CD4-positive, alpha-beta T cell (primary cell): Measurements from ENCODE around the gene ADCY2. TPM values are rescaled to one million over a fixed set of nuclear protein-coding genes. Genes with fewer than 3 reads are reported as not detected.

Experiments used
- ATAC-seq: fragments of 200-7000 bp; cut with Tn5 transposase; one replicate; pipeline ENCODE4 v1.10.0; 2022; ENCODE audit warnings: mild to moderate bottlenecking; ENCODE audit not compliant: poor library complexity
- CTCF ChIA-PET: fragments of 350-600 bp; sonication (Branson Sonifier 250); formaldehyde crosslinking; loops from one replicate; lab custom pipeline; 2021; ENCODE audit warnings: antibody characterized with exemption, inconsistent platforms; lab: Charles Lee
- POLR2A ChIA-PET: fragments of 350-600 bp; sonication (Branson Sonifier 250); formaldehyde crosslinking; loops from one replicate; lab custom pipeline; 2021; ENCODE audit warnings: antibody characterized with exemption, inconsistent platforms; lab: Charles Lee
- DNase-seq, 14 experiments: peaks; one replicate each; pipeline ENCODE4 v3.0.0-alpha.2; 2013 to 2020; ENCODE audit warnings: mixed read lengths in 2 of 14
- H3K27ac ChIP-seq, 2 donors: one replicate each; pipeline versions ENCODE4 v1.5.1 to v1.7.0; 2013; ENCODE audit warnings: low read length in 2 of 2, low read depth in 1 of 2, mild to moderate bottlenecking in 1 of 2
- H3K27me3 ChIP-seq, 2 experiments: 1 replicate in 1 of 2; 2 replicates in 1 of 2; pipeline versions ENCODE4 v1.6.1 to v1.7.0; 2013; ENCODE audit warnings: low read length in 2 of 2, control low read depth in 1 of 2, mild to moderate bottlenecking in 1 of 2, moderate library complexity in 1 of 2; ENCODE audit not compliant: insufficient read depth in 2 of 2, control insufficient read depth in 1 of 2
- H3K36me3 ChIP-seq: one replicate; pipeline ENCODE4 v1.6.1; 2013; ENCODE audit warnings: low read length, control low read depth; ENCODE audit not compliant: insufficient read depth
- H3K4me1 ChIP-seq: one replicate; pipeline ENCODE4 v1.6.1; 2013; ENCODE audit warnings: low read length, control low read depth; ENCODE audit not compliant: insufficient read depth
- H3K4me3 ChIP-seq: one replicate; pipeline ENCODE4 v1.5.1; 2013; ENCODE audit warnings: mild to moderate bottlenecking, low read length, moderate library complexity
- H3K9me3 ChIP-seq, 2 experiments: 1 replicate in 1 of 2; 2 replicates in 1 of 2; pipeline versions ENCODE4 v1.6.1 to v1.7.0; 2013; ENCODE audit warnings: low read length in 2 of 2, mild to moderate bottlenecking in 2 of 2, control low read depth in 1 of 2, moderate library complexity in 1 of 2; ENCODE audit not compliant: control insufficient read depth in 1 of 2, insufficient read depth in 1 of 2
- H3K27ac Mint-ChIP-seq: one replicate; pipeline ENCODE4 v1.8.0; 2020; ENCODE audit warnings: mixed read lengths
- H3K27me3 Mint-ChIP-seq: one replicate; pipeline ENCODE4 v1.8.0; 2021; ENCODE audit warnings: mixed read lengths
- H3K36me3 Mint-ChIP-seq: one replicate; pipeline ENCODE4 v1.8.0; 2021; ENCODE audit warnings: low read depth, mixed read lengths
- H3K4me1 Mint-ChIP-seq: one replicate; pipeline ENCODE4 v1.8.0; 2021; ENCODE audit warnings: low read depth, mixed read lengths
- H3K4me3 Mint-ChIP-seq: one replicate; pipeline ENCODE4 v1.8.0; 2020; ENCODE audit warnings: mild to moderate bottlenecking, mixed read lengths
- H3K9me3 Mint-ChIP-seq: one replicate; pipeline ENCODE4 v1.8.0; 2020; ENCODE audit warnings: mixed read lengths
- CTCF ChIP-seq: fragments of 200-600 bp; IDR thresholded peaks from one replicate; pipeline ENCODE4 v1.8.0; 2022; ENCODE audit warnings: antibody characterized with exemption, mild to moderate bottlenecking
- intact Hi-C, 2 experiments: fragments of 100-400 bp; cut with DNase I in 1 of 2; cut with micrococcal nuclease in 1 of 2; formaldehyde crosslinking; loops; one replicate each; pipeline versions ENCODE4 v1.15.1 to v1.9.0; 2023 to 2025; cut with DNase I, micrococcal nuclease
- total RNA-seq, 174 experiments: library from RNA in 2 of 174; stranded (reverse) in 2 of 174; gene quantifications; one replicate each; pipeline ENCODE4 v1.2.3 and lab custom pipeline; 2021 to 2026

Gene ADCY2
- total RNA-seq, 2 experiments from 2014 or later = not detected

GRCh38 chr5:7361593-7361992 is 34.3 kb upstream of the ADCY2 start:
- no peak overlapping the region for H3K4me3 Mint-ChIP-seq
- H3K27me3 Mint-ChIP-seq = no peaks in the 10 kb centered on the region
- H3K27me3 ChIP-seq = no peaks in the 10 kb centered on the region
- no peaks in the 10 kb centered on the region for H3K36me3 ChIP-seq
- no peak for DNase-seq
- TF ChIP-seq CTCF = no peak
- H3K9me3 ChIP-seq = no peaks in the 10 kb centered on the region
- no peak overlapping the region for H3K27ac ChIP-seq
- CTCF ChIA-PET = no interaction called here
- no peaks in the 10 kb centered on the region for H3K4me1 Mint-ChIP-seq
- intact Hi-C loops = no loop called here
- H3K27ac Mint-ChIP-seq = no peak overlapping the region
- POLR2A ChIA-PET = no interaction called here
- no peak for ATAC-seq
- H3K4me1 ChIP-seq = no peaks in the 10 kb centered on the region
- H3K9me3 Mint-ChIP-seq = peaks cover 4% of the 10 kb centered on the region
- H3K36me3 Mint-ChIP-seq = no peaks in the 10 kb centered on the region
- no peak overlapping the region for H3K4me3 ChIP-seq

GRCh38 chr5:7363067-7363677 is 32.8 kb upstream of the ADCY2 start:
- ChIA-PET POLR2A (no interaction called here), CTCF (no interaction called here)
- no peak for ATAC-seq
- Mint-ChIP-seq H3K4me3 (no peak overlapping the region), H3K9me3 (peaks cover 5% of the 10 kb centered on the region), H3K27ac (no peak overlapping the region), H3K4me1 (no peaks in the 10 kb centered on the region), H3K36me3 (no peaks in the 10 kb centered on the region), H3K27me3 (no peaks in the 10 kb centered on the region)
- Histone ChIP-seq H3K4me1 (no peaks in the 10 kb centered on the region), H3K36me3 (no peaks in the 10 kb centered on the region), H3K4me3 (no peak overlapping the region), H3K9me3 (no peaks in the 10 kb centered on the region), H3K27me3 (no peaks in the 10 kb centered on the region), H3K27ac (no peak overlapping the region)
- no peak for TF ChIP-seq CTCF
- no peak for DNase-seq
- intact Hi-C loops = no loop called here

GRCh38 chr5:7364226-7364875 is 31.6 kb upstream of the ADCY2 start:
- intact Hi-C loops = no loop called here
- no peak for ATAC-seq
- no peaks in the 10 kb centered on the region for H3K36me3 ChIP-seq
- POLR2A ChIA-PET = no interaction called here
- H3K4me3 Mint-ChIP-seq = no peak overlapping the region
- no peak overlapping the region for H3K27ac Mint-ChIP-seq
- no peaks in the 10 kb centered on the region for H3K9me3 ChIP-seq
- H3K27ac ChIP-seq = no peak overlapping the region
- no peak for TF ChIP-seq CTCF
- no peaks in the 10 kb centered on the region for H3K4me1 Mint-ChIP-seq
- no peaks in the 10 kb centered on the region for H3K27me3 Mint-ChIP-seq
- CTCF ChIA-PET = no interaction called here
- peaks cover 6% of the 10 kb centered on the region for H3K9me3 Mint-ChIP-seq
- no peak for DNase-seq
- no peaks in the 10 kb centered on the region for H3K4me1 ChIP-seq
- no peak overlapping the region for H3K4me3 ChIP-seq
- H3K36me3 Mint-ChIP-seq = no peaks in the 10 kb centered on the region
- no peaks in the 10 kb centered on the region for H3K27me3 ChIP-seq
